Myocyte (in vitro differentiated cells): ENCODE results near the gene RNF14. TPM values are rescaled to one million over a fixed set of nuclear protein-coding genes. Genes with fewer than 3 reads are reported as not detected.

Experiments
- DNase-seq: peaks from one replicate; pipeline ENCODE4 v3.0.0-alpha.2; 2012; ENCODE audit warnings: low read depth
- total RNA-seq: library from RNA; depleted of rRNA; stranded (reverse); fragments of >200 nt; gene quantifications from 2 replicates; pipeline ENCODE4 v1.2.3, GENCODE V29; 2014

The RNF14 gene
- total RNA-seq, 1 donor from 2014 or later = 127 TPM

DNA sequence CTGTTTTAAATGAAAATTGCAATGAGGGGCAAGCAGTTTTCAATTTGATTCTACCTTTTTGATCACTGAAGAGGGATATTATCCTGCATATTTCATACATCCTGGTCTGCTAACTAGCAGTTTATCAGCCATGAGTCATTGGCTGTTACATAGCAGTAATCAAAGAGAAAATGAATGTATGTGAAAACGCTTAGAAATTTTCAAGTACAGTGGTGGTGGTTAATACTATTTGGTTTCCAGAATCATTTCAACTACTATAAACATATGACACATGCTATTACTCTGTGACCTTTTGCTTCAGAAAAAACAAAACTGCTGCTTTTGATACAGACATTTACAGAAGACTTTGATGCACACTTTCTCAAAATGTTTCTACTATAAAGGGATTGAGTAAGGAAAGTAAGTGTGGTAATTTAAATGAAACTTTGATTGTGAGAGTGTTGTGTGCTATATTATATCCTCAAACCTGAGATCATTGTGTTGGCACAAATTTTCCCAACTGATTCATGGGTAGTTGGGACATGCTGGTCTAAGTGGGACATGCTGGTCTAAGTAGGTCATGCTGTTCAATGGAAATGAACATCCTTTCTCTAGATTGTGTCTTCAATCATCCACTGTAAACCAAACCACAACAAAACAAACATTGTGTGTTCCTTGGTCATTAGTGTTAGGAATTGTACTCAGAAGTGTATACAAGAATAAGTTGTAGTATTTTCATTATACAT, 5.1 kb downstream of the RNF14 start:
- DNase-seq = no peak

DNA sequence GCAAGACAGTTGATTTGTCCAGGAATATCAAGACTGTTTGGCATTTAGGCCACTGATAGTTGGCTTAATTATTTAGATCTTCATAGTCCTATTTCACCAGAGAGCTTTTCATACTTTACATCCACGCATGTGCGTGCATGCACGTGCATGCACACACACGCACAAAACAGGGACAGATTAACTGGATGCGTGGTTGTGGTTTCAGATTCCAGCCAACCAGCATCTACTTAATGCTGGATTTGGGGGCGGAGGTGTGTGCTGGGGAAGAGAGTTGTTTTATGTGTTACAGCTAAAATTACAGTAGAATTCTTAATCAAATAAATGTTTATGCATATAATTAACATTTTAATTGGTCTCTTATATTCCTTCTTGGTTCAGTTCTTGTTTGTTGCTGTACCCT, 7.3 kb downstream of the RNF14 start:
- no peak for DNase-seq

DNA sequence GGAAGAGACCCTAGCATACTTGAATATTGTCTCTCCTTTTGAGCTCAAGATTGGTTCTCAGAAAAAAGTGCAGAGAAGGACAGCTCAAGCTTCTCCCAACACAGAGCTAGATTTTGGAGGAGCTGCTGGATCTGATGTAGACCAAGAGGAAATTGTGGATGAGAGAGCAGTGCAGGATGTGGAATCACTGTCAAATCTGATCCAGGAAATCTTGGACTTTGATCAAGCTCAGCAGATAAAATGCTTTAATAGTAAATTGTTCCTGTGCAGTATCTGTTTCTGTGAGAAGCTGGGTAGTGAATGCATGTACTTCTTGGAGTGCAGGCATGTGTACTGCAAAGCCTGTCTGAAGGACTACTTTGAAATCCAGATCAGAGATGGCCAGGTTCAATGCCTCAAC, 9.5 kb downstream of the RNF14 start:
- DNase-seq = no peak

DNA sequence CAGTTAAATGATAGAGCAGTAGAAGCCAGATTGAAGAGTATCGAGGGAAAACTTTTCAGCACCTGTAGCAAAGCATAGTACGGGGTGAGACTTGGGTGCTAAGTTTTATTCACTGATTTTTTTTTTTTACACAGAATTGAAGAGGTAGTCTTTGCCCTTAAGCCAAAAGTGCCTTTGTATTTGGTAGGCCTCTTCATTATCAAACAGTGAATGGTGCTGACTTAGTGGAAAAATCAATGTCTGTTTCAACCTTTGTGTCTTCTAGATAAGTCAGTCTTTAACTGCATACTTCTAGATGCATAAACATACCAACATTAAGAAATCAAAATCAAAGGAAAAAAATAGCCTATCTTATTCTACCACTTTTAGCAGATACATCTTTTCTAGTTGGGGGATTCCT, 13.7 kb downstream of the RNF14 start:
- no peak for DNase-seq

DNA sequence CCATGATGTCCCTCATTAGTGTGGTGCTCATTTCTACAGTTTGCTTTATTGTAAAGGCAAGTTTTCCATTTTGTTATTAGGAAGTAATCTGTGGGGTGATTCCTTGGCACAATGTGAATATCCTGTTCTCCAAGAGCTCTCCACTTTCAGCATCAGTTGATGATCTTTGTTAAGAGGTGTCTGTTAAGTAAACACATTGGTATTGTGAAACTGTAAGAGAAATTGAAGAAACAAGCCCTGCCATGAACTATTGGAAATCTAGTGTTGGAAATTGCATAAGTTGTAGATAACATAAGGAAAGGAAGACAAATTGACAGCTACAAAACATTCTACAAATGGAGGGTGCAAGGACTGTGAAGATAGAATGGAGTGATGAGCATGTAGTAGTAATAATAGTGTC, 17.2 kb downstream of the RNF14 start:
- DNase-seq = no peak

DNA sequence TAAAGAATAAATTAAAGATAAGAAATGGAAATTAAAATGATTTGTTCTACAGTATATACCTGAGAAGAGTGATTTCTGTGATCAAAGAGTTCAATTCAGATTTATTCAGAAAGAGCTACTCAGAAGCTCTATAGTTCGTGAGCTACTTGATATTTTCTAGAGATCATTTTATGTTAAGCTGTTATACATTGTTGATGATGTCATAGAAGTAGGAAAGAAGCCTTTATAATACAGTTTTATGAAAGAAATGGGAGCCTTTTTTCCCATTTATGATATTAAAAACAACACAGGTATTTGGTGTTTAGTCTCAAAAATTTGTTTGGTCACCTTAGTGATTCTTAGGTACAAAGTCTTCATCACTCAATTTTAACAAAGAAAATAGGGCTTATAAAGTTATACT, 20.8 kb downstream of the RNF14 start:
- no peak for DNase-seq

DNA sequence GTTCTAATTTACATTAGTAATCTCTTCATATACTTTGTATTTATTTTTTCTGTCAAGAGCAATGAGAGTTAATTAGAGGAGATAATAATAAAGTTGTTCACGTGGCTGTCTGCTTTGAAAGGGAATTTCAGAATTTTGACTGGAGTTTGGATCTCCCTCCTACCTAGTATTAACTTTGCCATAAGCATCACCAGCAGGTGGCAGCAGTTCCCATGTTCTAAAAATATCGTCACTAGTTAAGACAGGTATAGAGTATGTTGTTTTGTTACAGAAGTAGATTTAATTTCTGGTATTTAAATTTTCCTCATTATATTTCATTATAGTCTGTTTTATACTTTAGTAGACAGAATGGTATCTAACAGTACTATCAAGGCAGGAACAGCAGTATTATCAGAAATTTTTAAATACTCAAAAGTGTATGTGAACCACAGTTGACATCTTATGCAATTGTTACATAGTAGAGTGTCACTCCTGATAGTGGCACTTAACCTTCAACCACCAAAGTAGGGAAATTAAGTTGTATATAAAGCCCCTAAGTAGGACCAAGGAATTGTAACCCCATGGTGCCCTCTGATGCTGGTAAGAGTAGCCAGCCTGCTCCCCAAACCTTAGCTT, 23.6 kb downstream of the RNF14 start:
- peak; percentile 76 for DNase-seq

DNA sequence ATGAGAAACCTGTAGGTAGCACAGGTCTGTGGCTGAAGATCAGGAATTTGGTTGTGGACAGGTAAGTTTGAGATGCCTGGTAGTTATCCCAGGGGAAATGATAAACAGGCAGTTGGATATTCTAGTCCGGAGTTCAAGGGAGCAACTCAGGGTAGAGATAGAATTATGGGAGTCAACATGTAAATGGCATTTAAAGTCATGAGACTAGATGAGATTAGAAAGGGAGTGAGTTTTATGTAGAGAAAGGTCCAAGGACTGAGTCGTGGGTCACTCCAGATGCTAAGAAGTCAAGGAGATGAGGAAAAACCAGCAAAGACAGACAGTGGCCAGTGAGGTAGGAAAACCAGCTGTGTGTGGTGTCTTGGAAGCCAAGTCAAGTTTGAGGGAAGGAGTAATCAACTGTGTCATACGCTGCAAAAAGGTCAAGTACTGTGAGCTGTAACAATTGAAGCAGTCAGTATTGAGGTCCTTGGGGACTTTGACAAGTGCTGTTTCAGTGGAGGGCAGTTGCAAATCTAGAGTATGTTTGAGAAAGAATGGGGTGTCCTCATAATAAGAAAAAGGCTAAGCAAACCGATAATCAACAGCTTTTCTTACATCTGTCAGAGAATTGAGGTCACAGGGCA, 25.7 kb downstream of the RNF14 start:
- DNase-seq = no peak

DNA sequence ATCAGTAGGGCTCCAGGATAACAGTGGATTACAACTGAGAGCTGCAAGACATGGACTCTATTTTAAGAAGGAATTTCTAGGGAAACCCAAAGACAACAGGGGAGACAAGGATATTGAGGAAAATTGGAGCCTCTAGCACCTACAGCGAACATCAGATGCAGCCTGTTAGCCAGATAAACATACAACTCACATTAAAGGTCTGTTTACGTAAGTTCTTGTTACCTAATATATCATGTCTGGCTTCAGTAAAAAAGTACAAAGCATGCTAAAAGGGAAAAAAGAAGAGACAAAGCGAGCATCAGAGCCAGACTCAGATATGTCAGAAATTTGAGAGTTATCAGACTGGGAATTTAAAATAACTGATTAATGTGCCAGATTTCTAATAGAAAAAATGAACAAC, 26.8 kb downstream of the RNF14 start:
- no peak for DNase-seq

DNA sequence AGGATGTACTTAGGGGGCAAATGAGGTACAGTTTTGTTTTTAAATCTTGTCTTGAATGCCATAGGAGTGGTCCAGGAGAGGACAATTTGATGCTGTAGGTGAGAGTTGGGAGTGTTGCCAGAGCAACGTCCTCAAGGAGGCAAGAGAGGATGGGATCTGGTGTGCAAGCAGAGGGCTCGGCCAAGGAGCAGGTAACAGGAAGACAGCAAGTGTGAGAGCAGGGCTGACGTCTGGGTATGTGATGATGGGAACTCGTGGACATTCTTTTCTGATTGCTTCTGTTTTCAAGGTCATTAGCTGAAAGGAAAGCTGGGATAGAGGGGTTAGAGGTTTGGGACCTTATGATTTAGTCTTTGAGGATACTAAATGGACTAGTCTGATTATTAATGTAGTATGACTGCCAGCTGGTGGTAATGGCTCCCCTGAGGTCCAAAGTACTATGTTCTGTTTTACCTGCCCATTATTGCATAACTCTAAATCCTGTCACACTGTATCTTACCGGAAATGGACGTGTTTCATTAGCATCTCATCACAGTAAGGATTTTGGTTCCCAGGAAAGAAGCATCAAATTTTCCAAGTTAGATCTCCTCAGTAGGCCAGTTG, 28.6 kb downstream of the RNF14 start:
- DNase-seq = no peak

DNA sequence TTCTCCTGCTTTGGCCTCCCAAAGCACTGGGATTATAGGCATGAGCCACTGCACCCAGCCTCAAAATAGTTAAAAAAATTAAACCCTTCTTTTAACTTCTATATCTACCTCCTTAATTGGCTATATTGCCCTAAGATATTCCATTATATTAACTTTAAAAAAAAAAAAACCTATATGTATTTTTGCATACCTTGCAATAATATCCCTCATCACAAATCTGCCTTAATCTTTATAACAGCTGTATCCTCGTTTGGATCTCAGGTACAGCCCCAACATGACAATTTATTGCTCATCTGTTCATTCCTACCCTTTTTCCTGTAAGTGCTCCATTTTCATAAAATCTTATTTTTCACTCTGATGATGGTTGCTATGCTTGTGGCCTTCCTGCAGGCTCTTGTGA, 31.3 kb downstream of the RNF14 start:
- no peak for DNase-seq

DNA sequence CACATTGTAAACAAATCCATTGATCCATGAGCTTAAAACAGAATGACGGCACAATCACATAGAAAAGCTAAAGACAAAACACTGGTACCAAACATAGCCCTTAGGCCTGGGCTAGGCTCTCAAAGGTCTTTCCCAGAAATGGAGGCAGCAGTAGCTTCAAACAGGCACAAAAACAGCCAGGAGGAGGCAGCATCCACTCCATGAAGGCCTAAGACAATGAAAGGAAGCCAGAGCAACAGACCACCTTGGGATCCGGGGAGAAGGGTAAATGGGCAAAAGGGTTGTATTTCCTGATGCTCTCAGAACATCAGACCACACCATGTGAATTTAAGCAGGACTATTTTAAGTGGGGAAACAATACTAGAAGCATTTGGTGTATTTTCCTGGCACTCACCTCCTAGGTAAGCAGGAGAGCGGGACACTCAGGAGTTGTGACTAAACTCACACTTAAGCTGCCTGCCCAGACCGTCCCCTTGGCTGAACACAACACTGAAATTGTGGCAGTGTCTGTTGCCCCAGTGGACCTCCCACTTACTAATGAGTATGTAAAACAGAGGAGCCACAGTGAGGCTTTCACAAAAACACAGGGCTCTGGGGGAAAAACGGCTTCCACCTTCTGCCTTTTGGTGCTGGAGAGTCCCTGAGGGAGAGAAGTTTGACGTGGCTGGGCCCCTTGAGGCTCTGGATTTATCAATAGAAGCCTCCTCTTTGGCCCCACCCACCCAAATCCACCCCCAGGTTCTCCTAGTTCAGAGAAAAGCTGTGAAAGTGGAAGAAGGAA, 32.0 kb downstream of the RNF14 start:
- no peak for DNase-seq

DNA sequence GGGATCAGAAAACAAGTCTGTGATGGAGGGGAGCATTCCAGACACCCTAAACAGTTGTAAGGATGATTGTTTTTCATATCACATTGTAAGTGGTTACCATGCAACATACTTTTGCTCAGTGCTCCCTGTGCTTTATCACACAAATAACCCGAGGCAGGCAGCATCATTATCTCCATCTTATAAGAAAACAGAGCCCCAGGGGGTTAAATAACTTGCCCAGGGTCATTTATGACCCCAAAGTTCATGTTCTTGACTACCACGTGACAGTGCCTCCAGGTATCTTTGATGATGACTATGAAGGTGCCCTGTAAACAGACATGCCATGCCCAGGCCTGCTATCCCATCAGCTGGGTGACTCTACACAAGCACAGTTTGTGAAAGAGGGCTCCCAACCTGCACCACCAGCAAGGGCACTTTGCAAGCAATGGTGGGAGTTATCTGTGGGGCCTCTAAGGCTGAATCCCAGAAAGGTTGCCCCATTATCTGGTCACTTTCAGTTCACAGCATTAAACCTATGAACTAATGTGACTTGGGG, 34.4 kb downstream of the RNF14 start:
- no peak for DNase-seq

DNA sequence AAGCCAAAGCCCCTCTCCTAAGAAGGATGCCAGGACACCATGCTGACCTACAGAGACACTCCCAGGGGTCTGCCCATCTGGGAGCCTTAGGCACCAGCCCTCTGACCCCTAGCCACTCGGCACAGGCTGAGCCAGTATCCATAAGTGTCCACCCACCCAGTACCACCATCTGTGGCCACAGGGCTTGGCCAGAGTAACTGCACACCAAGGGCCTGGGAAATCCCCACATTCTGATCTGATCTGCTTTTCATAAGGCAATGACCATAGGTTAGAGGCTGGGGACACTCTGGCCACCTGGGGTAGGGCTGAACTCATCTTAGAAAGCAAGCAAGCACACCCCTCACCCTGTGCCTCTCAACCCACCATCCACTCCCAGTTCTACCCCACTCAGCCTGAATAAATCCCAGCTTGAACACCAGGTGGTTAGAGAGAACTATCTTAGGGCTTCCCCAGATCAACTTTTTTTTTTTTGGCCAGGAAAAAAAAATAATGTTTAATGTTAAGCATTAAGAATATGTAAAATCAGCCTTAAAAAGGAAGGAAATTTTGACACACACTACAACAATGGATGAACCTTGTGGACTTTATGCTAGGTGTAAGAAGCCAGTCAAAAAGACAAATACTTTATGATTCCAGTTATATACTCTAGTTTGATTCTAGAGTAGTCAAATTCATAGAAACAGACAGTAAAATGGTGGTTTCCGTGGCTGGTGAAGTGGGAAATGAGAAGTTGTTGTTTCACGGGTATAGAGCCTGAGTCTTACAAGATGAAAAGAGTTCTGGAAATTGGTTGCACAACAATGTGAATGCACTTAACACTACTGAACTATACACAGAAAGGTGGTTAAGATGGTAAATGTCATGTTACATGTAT, 37.7 kb downstream of the RNF14 start:
- no peak for DNase-seq

DNA sequence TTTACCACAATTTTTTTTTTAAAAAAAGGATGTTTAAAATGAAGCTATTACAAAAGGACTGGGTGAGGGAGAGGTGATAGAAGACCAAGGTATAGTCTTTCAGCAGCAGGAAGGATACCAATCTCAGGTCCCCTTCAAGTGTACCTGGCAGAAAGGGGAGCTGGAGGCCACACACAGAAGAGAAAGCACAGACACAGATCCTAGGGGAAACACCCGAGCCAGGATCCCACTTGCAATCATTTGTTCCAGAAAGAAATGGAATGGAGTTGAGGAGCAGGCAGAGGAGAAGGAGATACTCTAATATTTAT, 38.3 kb downstream of the RNF14 start:
- DNase-seq = no peak

DNA sequence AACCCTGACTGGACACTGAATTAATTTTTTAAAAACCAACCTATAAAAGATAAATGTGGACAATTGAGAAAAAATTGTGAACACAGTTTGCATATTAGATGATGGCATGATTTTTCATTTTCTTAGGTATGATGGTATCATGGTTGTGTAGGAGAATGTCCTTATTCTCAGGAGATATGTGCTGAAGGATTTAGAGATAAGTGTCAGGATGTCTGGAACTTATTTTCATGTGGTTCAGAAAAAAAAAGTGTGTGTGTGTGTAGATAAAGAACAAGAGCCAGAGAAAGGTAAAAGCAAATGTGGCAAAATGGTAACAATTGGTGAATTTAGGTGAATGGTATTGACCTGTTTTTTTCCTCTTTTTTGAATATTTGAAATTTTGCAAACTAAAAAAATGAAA, 39.9 kb downstream of the RNF14 start:
- no peak for DNase-seq

DNA sequence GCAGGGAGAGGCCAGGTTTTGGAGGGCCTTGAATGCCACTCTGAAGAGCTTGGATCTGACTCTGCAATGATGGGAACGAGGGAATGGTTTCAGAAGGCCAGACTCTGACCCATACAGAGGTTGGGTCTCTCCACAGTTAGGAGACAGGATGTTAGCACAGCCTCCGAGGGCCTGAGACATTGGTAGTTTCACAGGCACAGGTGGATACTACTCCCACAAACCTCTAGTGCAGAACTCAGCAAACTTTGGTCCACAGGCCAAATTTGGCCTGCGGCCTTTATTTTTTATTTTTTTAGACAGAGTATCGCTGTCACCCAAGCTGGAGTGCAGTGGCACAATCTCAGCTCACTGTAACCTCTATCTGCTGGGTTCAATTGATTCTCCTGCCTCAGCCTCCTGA, 41.0 kb downstream of the RNF14 start:
- DNase-seq = no peak

DNA sequence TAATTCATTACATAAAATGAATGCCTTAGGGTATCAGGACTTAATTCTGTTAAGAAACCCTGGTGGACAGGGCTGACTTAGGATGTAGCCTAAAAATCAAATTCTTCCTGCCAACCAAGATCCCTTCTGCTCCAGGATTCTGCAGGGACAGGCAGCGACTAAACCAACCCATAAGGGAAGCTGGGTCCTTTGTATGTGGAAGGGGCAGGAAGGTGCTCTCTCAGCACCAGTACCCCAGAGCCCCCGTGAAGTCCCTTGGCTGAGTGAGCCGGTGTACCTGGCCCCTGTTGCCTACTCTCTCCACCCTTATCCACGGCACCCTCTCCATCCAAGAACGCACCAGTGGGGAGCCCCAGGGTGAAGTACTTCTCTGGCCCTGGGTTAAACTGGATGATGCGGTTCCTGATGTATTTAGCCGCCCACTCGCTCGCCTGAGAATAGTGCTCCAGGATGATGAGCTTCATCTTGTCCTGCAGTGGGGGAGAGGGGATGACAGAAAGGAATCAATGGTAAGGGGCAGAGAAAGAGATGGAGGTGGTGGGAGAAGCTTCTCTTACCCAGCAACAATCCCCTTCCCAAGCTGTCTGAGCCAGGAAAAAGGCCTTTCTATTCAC, 42.8 kb downstream of the RNF14 start:
- no peak for DNase-seq

DNA sequence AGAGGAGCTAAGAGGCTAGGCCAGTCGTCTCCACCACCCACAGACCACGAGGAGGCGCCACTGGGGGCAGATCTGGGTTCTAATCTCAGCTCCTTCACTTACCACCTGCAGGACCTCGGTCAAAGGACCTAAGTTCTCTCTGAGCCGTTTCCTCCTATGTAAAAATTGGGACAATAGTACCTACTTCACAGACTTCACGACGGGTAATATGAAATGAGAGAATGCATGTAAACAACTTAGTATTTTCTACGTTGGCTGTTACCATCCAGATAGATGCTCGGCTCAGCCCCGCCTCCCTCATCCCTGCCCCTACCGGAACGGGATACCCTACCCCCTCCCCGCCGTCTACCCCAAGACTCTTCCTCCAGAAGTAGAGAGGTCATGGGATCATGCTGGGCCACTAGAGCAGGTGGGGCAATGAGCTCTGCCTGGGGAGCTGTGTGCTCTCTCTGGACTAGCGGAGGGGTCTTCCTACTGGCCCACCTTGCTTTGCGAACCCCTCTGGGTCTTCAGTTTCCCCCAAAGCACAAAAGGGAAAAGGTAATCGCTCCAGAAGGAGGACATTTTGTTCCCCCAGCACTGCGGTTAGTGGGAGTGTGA, 43.4 kb downstream of the RNF14 start:
- peak; percentile 28 for DNase-seq
